ELR (cell line): ENCODE results near the gene FAM53B.

Source experiments
- DNase-seq: peaks from one replicate; pipeline ENCODE4 v3.0.0-alpha.2; 2015; ENCODE audit warnings: low read depth

FAM53B gene

GRCh38 chr10:124708922-124709520, 35.2 kb downstream of the FAM53B start:
- no peak for DNase-seq

- DNase-seq, result no peak
Measured at GRCh38 chr10:124708246-124708779, 35.9 kb downstream of the FAM53B start.

DNA sequence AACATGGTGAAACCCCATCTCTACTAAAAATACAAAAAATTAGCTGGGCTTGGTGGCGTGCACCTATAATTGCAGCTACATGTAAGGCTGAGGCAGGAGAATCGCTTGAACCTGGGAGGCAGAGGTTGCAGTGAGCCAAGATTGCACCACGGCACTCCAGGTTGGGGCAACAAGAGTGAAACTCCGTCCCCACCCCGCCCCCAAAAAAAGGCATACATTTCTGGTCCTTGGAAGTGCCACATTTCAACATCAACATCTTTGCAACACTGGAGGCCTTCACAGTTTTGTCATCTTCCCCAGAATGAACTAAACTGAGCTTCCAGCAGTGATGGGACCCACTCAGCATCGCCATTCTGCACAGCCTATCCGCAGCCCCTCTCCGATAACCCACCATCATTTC, 36.6 kb downstream of the FAM53B start:
- no peak for DNase-seq

DNA sequence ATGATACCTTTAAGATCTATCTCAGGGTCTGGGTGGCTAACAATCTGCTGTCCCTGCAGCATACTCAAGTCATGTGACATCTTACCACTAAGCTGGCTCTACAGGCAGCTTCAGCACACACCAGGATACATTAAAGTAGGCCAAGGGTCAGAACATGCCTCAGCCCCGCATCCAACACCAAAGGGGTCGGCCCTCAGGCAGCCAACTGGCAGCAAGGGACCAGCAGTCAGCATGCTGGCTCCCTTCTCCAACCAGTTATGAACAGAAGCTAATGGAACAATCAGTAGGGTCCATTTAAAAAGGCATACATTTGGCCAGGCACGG, 37.1 kb downstream of the FAM53B start:
- DNase-seq, result no peak

- no peak for DNase-seq
Measured at GRCh38 chr10:124706462-124707143, 37.6 kb downstream of the FAM53B start.

DNA sequence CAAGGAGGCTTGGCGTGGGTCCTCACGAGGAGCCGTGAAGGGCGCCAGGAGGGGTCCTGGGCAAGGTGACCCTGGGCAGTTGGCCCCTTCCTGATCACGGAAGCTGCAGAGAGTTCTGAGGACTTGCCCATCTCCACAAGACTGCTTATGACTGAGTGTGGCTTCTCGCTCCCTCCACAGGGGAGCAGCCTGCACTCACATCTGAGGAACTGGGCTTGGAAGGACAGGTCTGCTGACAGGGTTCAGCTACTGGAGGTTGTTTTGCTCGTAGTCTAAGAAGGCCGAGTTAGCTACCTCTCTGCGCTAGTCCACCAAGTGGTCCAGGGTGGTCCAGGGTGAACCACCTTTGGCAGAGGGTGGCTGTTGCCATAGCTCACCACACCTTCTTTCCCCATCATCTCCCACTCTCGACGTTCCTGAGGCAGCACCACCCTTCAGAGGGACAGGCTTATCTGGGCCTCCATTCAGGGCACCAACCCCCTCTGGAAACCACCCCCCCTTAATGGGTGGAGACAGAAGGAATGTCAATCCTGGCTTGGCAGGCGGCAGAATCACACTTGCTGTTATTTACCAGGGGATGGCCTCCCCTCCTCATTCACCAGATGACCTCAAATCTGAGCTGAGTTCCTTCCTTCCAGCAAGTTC, 38.2 kb downstream of the FAM53B start:
- DNase-seq, result no peak

DNA sequence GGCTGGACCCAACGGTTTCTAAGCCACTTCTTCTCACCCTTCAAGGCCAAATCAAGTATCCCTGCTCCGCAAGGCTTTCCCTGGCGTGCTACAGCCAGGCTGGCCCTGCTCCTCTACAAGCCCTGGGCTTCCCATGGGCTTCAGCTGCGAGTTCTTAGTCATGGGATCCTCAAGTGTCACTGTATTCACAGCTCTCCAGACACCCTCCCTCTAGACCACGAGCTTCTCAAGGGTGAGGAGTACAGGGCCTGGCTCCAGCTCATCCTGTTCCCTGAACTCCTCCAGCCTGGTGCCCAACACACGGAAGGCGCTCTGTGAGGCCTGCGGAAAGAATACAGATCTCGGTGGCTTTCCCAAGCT, 38.8 kb downstream of the FAM53B start:
- no peak for DNase-seq

DNA sequence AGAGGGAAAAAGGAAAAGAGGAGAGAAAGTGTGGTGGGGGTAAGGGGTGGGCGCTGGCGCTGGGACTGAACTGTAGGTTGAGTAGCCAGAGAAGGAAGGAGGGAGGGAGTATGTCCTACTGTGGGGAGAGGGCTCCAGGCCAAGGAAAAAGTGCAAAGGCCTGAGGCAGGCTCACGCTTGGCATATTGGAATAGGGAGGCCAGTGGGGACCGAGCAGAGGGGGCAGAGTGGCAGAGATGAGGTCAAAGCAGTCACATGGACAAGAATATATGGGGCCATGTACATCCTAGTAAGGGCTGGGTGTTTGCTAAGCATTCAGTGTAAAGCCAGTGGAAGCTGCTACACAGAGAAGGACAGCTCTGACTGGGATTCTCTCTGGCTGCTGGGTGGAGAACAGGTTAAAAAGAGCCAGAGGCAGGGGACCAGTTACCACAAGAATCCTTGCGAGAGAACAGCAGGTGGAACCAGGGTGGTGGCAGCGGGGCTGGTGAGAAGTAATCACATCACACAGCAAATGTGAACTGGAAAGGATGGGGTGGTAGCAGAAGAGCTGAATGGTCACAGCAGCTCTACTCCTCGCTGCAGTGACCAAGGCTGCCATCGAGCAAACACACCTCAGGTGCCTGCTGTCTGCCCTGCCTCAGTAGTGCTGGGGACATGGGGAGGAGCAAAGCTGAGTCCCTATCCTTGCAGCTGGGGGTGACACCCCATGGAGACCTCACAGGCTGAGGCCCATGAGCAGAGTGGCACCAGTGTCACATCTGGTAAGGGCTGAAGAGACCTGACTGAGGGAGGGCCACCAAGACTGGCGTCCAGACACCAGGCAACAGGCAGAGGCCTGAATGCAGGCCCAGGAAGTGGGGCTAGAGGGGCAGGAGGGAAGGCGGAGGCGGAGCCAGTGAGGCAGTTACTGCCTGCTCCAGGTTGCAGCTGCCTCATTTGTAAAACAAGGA, 39.5 kb downstream of the FAM53B start:
- no peak for DNase-seq

DNA sequence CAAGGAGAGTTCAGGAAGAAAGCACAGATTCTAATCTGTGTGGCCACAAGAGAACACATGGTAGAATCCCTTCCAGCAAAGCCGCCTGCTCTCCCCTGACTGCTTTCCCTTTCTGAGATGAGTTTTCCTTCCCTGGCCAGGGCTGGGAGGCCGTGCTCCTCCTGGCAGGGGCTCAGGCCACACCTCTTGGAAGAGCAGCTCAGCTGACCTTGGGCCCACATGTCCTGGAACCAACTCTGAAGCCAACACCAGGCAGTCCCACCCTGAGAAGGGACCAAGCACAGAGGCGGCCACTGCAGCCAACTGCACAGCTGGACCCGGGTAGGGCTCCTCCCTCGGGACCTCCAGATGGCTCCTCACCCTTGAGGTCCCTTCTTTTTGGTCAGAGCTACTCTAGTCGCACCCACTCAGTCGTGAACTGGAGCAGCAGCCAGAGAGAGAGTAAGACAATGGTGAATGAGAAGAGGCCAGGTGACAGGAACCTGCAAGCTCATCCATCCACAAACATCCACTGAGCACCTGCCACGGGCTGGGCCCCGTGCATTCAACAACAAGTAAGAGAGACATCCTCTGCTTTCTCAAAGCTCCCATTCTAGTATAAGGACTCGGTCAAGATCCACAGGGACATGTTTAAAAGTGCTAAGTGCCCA, 40.3 kb downstream of the FAM53B start:
- no peak for DNase-seq

- no peak for DNase-seq
Measured at GRCh38 chr10:124703372-124703771, 40.8 kb downstream of the FAM53B start.

GRCh38 chr10:124701881-124702656, 42.1 kb downstream of the FAM53B start:
- DNase-seq, result no peak

DNA sequence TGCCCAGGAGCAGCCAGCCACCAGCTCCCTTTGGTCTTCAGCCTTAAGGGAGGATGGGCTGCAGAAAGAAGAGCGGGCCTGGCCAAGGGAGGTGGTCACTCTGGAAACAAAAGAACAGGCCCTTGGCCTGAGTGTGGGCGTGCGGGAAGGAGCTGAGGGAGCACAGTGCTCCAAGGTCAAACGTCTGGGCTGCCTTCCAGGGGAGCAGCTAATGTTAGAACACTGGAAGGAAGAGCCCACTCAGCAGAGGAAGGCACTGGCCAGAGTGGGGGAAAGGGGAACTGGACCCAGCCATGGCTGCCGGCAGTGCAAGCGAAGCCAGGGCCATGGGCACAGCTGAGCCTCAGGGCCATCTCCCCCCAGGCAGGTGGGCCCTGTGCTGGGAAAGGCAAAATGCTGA, 42.7 kb downstream of the FAM53B start:
- no peak for DNase-seq

DNA sequence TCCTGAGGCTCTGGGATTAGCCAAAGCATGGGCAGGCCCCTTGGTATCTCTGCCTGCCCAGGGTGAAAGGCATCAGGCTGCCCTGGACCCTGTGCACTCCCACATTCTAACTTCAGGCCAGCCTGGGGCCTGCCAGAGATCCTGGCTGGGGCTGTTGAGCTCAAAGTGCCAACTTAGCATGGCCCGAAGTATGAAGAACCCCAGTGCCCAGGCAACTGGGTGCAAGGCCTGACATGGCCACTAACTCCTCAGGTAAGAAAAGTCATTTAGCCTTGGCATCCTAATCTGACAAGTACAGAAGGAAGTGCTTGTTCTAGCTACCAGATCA, 43.2 kb downstream of the FAM53B start:
- DNase-seq, result no peak

- no peak for DNase-seq
Measured at GRCh38 chr10:124700293-124701037, 43.7 kb downstream of the FAM53B start.

DNA sequence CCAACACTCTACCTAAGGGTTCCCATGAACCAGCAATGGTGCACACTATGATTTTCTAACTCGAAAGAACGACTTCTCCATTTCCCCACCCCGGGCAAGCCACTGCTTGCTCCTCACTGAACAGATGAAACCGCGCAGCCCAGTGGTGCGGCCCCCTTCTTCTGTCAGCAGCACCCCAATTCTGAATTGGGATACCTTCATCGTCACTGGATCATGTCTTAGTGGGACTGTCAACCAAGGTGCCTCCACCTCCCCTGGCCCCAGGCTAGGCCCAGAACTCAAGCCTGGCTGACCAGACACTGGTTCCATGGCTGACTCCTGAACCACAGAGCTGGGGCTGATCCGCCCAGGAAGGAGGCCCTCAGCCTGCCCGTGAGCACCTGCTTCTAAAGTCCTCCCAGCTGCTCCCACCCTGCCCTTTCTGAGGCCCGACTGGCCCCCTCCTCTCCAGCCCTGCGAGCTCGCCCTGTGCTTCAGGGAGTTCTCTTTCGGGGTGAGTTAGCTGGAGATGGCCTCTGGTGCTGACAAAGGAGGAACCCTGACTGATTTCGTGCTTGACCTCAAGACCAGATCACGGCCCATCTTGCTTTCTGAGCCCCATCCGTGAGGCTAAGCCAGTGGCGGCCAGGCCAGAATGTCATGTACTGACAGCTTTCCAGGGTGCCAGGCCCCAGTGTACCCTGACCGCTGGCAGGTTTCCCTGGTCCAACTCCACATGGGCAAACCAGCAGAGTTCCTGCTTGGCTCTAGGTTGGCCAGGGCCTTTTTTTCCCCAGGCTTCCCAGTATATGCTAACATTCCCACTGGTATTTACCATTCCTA, 44.5 kb downstream of the FAM53B start:
- DNase-seq, result no peak

DNA sequence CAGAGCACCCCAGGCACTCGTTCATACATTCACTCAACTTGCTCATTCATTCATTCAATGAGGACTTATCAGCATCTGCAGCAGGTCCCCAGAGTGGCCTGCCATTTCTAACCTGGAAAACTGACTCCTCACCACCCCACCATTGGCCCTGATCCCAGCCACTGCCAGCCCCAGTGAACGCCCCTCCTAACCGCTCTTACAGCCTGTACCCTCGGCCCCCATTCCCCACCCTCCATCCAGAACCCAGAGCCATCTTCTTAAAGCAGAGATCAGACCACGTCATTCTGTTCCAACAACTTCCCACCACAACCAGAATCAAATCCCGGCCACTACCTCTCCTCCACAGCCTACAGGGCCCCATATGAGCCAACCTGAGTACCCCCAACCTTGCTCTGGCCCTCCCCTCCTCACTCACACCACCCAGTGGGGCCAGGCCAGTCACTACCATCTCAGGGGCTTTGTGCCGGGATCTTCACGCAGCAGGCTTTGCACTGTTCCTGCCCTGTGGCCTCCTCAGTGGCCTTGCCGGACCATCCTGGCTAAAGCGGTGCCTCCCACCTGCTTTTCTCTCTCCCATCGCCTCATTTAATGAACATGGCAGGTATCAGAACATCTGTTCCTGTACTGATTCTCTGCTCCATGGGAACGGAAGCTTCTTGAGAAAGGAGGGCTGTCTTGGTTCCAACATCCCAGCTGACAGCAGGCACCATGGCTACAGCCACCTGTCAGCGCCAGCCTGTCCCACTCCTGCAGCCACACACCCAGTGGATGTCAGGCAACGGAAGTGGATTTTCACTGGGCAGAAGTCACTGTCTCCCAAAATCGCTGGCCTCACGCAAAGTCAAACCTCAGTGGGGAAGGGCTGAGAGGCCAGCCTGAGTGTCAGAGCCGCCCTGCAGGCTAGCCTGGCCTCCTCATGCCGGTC, 45.4 kb downstream of the FAM53B start:
- DNase-seq, result no peak

- DNase-seq, result peak; percentile 26
Measured at GRCh38 chr10:124697837-124698544, 46.2 kb downstream of the FAM53B start.

- no peak for DNase-seq
Measured at GRCh38 chr10:124697443-124697836, 46.7 kb downstream of the FAM53B start.
